Loucy (cell line): Measurements from ENCODE around the gene HOMER1.

Experiments
- H2AFZ ChIP-seq: fragments of 200-600 bp; sonication (generic); 2 replicates; pipeline ENCODE4 v1.6.0; 2016; ENCODE audit warnings: antibody characterized with exemption, mild to moderate bottlenecking, low read length, moderate library complexity
- H3F3A ChIP-seq: fragments of 200-600 bp; 2 replicates; pipeline ENCODE4 v1.6.0; 2016; ENCODE audit warnings: antibody characterized with exemption, low read depth, mild to moderate bottlenecking
- H3K27me3 ChIP-seq: fragments of 200-600 bp; sonication (generic); 2 replicates; pipeline ENCODE4 v1.6.1; 2014; ENCODE audit warnings: low read length, mild to moderate bottlenecking; ENCODE audit not compliant: insufficient read depth, poor library complexity, severe bottlenecking
- H3K36me3 ChIP-seq: fragments of 200-600 bp; sonication (generic); 2 replicates; pipeline ENCODE4 v1.6.1; 2016; ENCODE audit warnings: low read length; ENCODE audit not compliant: insufficient read depth
- H3K4me1 ChIP-seq: fragments of 200-600 bp; sonication (generic); 2 replicates; pipeline ENCODE4 v1.5.1; 2014; ENCODE audit warnings: low read length, mild to moderate bottlenecking; ENCODE audit not compliant: insufficient read depth, poor library complexity, severe bottlenecking
- H3K4me2 ChIP-seq: fragments of 200-600 bp; sonication (generic); 2 replicates; pipeline ENCODE4 v1.6.0; 2014; ENCODE audit warnings: antibody characterized with exemption, low read length, low read depth, mild to moderate bottlenecking; ENCODE audit not compliant: poor library complexity, severe bottlenecking
- H3K4me3 ChIP-seq: fragments of 200-600 bp; sonication (generic); 2 replicates; pipeline ENCODE4 v1.5.1; 2014; ENCODE audit warnings: low read length, mild to moderate bottlenecking, mixed read lengths; ENCODE audit not compliant: poor library complexity, severe bottlenecking
- H3K79me2 ChIP-seq: fragments of 200-600 bp; sonication (generic); 2 replicates; pipeline ENCODE4 v1.6.1; 2014; ENCODE audit warnings: low read length; ENCODE audit not compliant: insufficient read depth
- H3K9ac ChIP-seq: fragments of 200-600 bp; sonication (generic); 2 replicates; pipeline ENCODE4 v1.6.0; 2014; ENCODE audit warnings: mild to moderate bottlenecking, low read depth, low read length, moderate library complexity; ENCODE audit not compliant: poor library complexity, severe bottlenecking
- H3K9me2 ChIP-seq: fragments of 200-600 bp; sonication (generic); replicated peaks from 2 replicates; pipeline ENCODE4 v1.6.1; 2016; ENCODE audit warnings: low read depth, low read length, mixed read lengths
- H3K9me3 ChIP-seq: fragments of 200-600 bp; sonication (generic); 2 replicates; pipeline ENCODE4 v1.6.1; 2014; ENCODE audit warnings: mild to moderate bottlenecking, antibody characterized with exemption, low read length, low read depth; ENCODE audit not compliant: insufficient read depth
- H4K20me1 ChIP-seq: fragments of 200-600 bp; sonication (generic); 2 replicates; pipeline ENCODE4 v1.6.0; 2014; ENCODE audit warnings: antibody characterized with exemption, low read length, mild to moderate bottlenecking; ENCODE audit not compliant: insufficient read depth, poor library complexity, severe bottlenecking
- CTCF ChIP-seq: fragments of 200-600 bp; sonication (generic); conservative IDR thresholded peaks from 2 replicates; pipeline ENCODE4 v1.5.1; 2014; ENCODE audit warnings: mild to moderate bottlenecking, antibody characterized with exemption, low read length
- EZH2phosphoT487 ChIP-seq: fragments of 200-600 bp; IDR thresholded peaks from 2 replicates; pipeline ENCODE4 v1.6.1; 2018; ENCODE audit warnings: antibody characterized with exemption, mild to moderate bottlenecking, moderate library complexity, borderline replicate concordance

HOMER1 gene

GRCh38 chr5:79512471-79513307 lies 1.2 kb downstream of the HOMER1 start:
- Histone ChIP-seq H2AFZ (peak overlapping the region; percentile 77), H3K36me3 (no peaks in the 10 kb centered on the region)

GRCh38 chr5:79512049-79512448 lies 1.9 kb downstream of the HOMER1 start:
- peak overlapping the region; percentile 74 for H3K9ac ChIP-seq
- H3K79me2 ChIP-seq = peaks cover 44% of the 10 kb centered on the region
- H3K4me2 ChIP-seq = peak overlapping the region; percentile 84
- H3K9me2 ChIP-seq = no peaks in the 10 kb centered on the region
- no peaks in the 10 kb centered on the region for H3K36me3 ChIP-seq
- peak overlapping the region; percentile 92 for H3K4me3 ChIP-seq
- peaks cover 11% of the 10 kb centered on the region for H4K20me1 ChIP-seq
- no peaks in the 10 kb centered on the region for H3K27me3 ChIP-seq
- H2AFZ ChIP-seq = no peak overlapping the region
- TF ChIP-seq CTCF (no peak), EZH2phosphoT487 (no peak)
- H3F3A ChIP-seq = peaks cover 10% of the 10 kb centered on the region; the same call in 1 of the 2 replicates
- no peaks in the 10 kb centered on the region for H3K9me3 ChIP-seq
- peaks cover 71% of the 10 kb centered on the region for H3K4me1 ChIP-seq

More at GRCh38 chr5:79512471-79513307, 1.2 kb downstream of the HOMER1 start:
- H3K4me2 ChIP-seq = peak overlapping the region; percentile 84
- peaks cover 41% of the 10 kb centered on the region for H3K79me2 ChIP-seq
- H3K9me2 ChIP-seq = no peaks in the 10 kb centered on the region
- peaks cover 71% of the 10 kb centered on the region for H3K4me1 ChIP-seq
- no peaks in the 10 kb centered on the region for H3K9me3 ChIP-seq
- H4K20me1 ChIP-seq = peaks cover 11% of the 10 kb centered on the region
- H3K27me3 ChIP-seq = no peaks in the 10 kb centered on the region
- H3F3A ChIP-seq = peaks cover 9% of the 10 kb centered on the region; the same call in 1 of the 2 replicates
- peak overlapping the region; percentile 74 for H3K9ac ChIP-seq
- H3K4me3 ChIP-seq = peak overlapping the region; percentile 92
- TF ChIP-seq EZH2phosphoT487 (no peak), CTCF (no peak)

- Histone ChIP-seq H3K27me3 (no peaks in the 10 kb centered on the region), H4K20me1 (peaks cover 11% of the 10 kb centered on the region), H3K4me2 (peak overlapping the region; percentile 84), H3F3A (peaks cover 10% of the 10 kb centered on the region; the same call in 1 of the 2 replicates), H3K4me1 (peaks cover 72% of the 10 kb centered on the region), H3K9ac (peak overlapping the region; percentile 74), H3K4me3 (peak overlapping the region; percentile 92), H3K79me2 (peaks cover 55% of the 10 kb centered on the region), H3K9me2 (no peaks in the 10 kb centered on the region), H2AFZ (no peak overlapping the region), H3K36me3 (no peaks in the 10 kb centered on the region), H3K9me3 (no peaks in the 10 kb centered on the region)
- TF ChIP-seq EZH2phosphoT487 (no peak), CTCF (no peak)
Measured at GRCh38 chr5:79510638-79511037, 3.3 kb downstream of the HOMER1 start.
